K562 (cell line): ENCODE results near the gene DIP2B. TPM values are rescaled to one million over a fixed set of nuclear protein-coding genes. Genes with fewer than 3 reads are reported as not detected.

Source experiments
- ASH1L ChIP-seq: fragments of 450-650 bp; IDR thresholded peaks from 2 replicates; pipeline ENCODE4 v1.6.1; 2018; ENCODE audit warnings: borderline replicate concordance, mild to moderate bottlenecking, low read depth; ENCODE audit not compliant: partially characterized antibody
- EP400 ChIP-seq: fragments of 450-650 bp; IDR thresholded peaks from 2 replicates; pipeline ENCODE4 v1.6.1; 2017; ENCODE audit warnings: antibody characterized with exemption, mild to moderate bottlenecking, moderate library complexity
- FOXK1 ChIP-seq: sonication (generic); formaldehyde crosslinking; IDR thresholded peaks from 2 replicates; pipeline ENCODE4 v1.8.0; 2022; ENCODE audit warnings: missing genetic modification reagents, mild to moderate bottlenecking, borderline replicate concordance
- FOXM1 ChIP-seq, 2 experiments: fragments of 450-650 bp in 1 of 2; sonication (generic) in 1 of 2; formaldehyde crosslinking in 1 of 2; IDR thresholded peaks; 2 replicates each; pipeline versions ENCODE4 v1.6.1 to v1.9.0; 2017 to 2022; ENCODE audit warnings: low read depth in 2 of 2, mild to moderate bottlenecking in 2 of 2, missing genetic modification reagents in 1 of 2, moderate library complexity in 1 of 2
- JUNB ChIP-seq: fragments of 450-650 bp; formaldehyde crosslinking; conservative IDR thresholded peaks from 2 replicates; pipeline ENCODE4 v1.4.0; 2020; ENCODE audit warnings: mild to moderate bottlenecking
- KLF16 ChIP-seq: IDR thresholded peaks from 2 replicates; pipeline ENCODE4 v1.6.1; 2016; ENCODE audit warnings: antibody characterized with exemption
- L3MBTL2 ChIP-seq: fragments of 450-650 bp; IDR thresholded peaks from 2 replicates; pipeline ENCODE4 v1.6.1; 2016; ENCODE audit warnings: mild to moderate bottlenecking, moderate library complexity
- MCM5 ChIP-seq: fragments of 450-650 bp; IDR thresholded peaks from 2 replicates; pipeline ENCODE4 v1.6.1; 2016; ENCODE audit warnings: low read depth
- NFATC3 ChIP-seq: fragments of 450-650 bp; IDR thresholded peaks from 2 replicates; pipeline ENCODE4 v1.6.1; 2017; ENCODE audit warnings: mild to moderate bottlenecking
- NFE2 ChIP-seq: IDR thresholded peaks from 2 replicates; pipeline ENCODE4 v1.6.1; 2014; ENCODE audit warnings: antibody characterized with exemption, low read depth
- NFIC ChIP-seq: fragments of 450-650 bp; IDR thresholded peaks from 2 replicates; pipeline ENCODE4 v1.6.1; 2017; ENCODE audit warnings: mild to moderate bottlenecking, inconsistent platforms
- SMAD4 ChIP-seq: fragments of 250-450 bp; sonication (Bioruptor Pico); conservative IDR thresholded peaks from 2 replicates; pipeline ENCODE4 v1.8.0; 2021; ENCODE audit warnings: inconsistent platforms, mild to moderate bottlenecking, moderate library complexity
- SREBF1 ChIP-seq: fragments of 150-350 bp; IDR thresholded peaks from 2 replicates; pipeline ENCODE4 v1.6.1; 2014; ENCODE audit warnings: antibody characterized with exemption, low read depth, low read length, borderline replicate concordance
- SRSF9 ChIP-seq: fragments of 200-400 bp; formaldehyde crosslinking; IDR thresholded peaks from 2 replicates; pipeline ENCODE4 v1.6.1; 2017; ENCODE audit warnings: low read depth, low read length, borderline replicate concordance
- ZBTB17 ChIP-seq: fragments of 450-650 bp; formaldehyde crosslinking; IDR thresholded peaks from 2 replicates; pipeline ENCODE4 v1.4.0; 2020; ENCODE audit warnings: mild to moderate bottlenecking
- ZFP1 ChIP-seq: fragments of 450-650 bp; formaldehyde crosslinking; IDR thresholded peaks from 2 replicates; pipeline ENCODE4 v1.4.0; 2020; ENCODE audit warnings: mild to moderate bottlenecking, mixed read lengths
- ZNF184 ChIP-seq: sonication (generic); formaldehyde crosslinking; IDR thresholded peaks from 2 replicates; pipeline ENCODE4 v1.5.0; 2020; ENCODE audit warnings: missing genetic modification reagents
- ZNF584 ChIP-seq: fragments of 200-800 bp; sonication (Bioruptor generic); IDR thresholded peaks from 2 replicates; pipeline ENCODE4 v1.6.1; 2016; ENCODE audit warnings: low read depth, mild to moderate bottlenecking, missing genetic modification characterization, missing compliant biosample characterization
- polyA plus RNA-seq, 8 experiments: library from polyadenylated mRNA; depleted of rRNA in 4 of 8; stranded (reverse) in 5 of 8; unstranded in 3 of 8; fragments of >200 nt; fragmentation: Nextera tagmentation in 2 of 8; fragmentation: Illumina TruSeq in 1 of 8; extraction: Ambion mirVana in 2 of 8; extraction: Trizol in 1 of 8; gene quantifications; 2 replicates each; pipeline versions ENCODE4 v1.2.1 to v1.2.3, GENCODE V29; 2011 to 2014; ENCODE audit warnings: inconsistent platforms in 1 of 8, missing spikeins in 1 of 8
- total RNA-seq, 7 experiments: library from RNA; depleted of rRNA in 6 of 7; stranded (reverse); fragments of >200 nt in 6 of 7; fragmentation: Illumina TruSeq in 2 of 7; extraction: Trizol in 2 of 7; gene quantifications; 2 replicates each; pipeline versions ENCODE4 v1.2.1 to v1.2.3, GENCODE V29; 2011 to 2021; ENCODE audit warnings: low replicate concordance in 1 of 7
- TF ChIP-seq, protein P1 (sequence below): sonication (generic); formaldehyde crosslinking; IDR thresholded peaks from 2 replicates; pipeline ENCODE4 v1.8.0; 2022; ENCODE audit warnings: missing genetic modification reagents, mild to moderate bottlenecking, moderate library complexity, borderline replicate concordance
- TF ChIP-seq, protein P2 (sequence below): IDR thresholded peaks from 2 replicates; pipeline ENCODE4 v1.6.1; 2016; ENCODE audit warnings: missing genetic modification characterization, missing compliant biosample characterization
- TF ChIP-seq, protein P3 (sequence below): sonication (generic); formaldehyde crosslinking; IDR thresholded peaks from 2 replicates; pipeline ENCODE4 v1.8.0; 2023; ENCODE audit warnings: mild to moderate bottlenecking, missing genetic modification reagents

DIP2B gene
- total and polyA plus RNA-seq, 9 of the 15 experiments (the other 6 are each of a cell fraction or from before 2014, with no cell fraction given) = 4.6 to 26.1 (median 18.8) TPM

DNA sequence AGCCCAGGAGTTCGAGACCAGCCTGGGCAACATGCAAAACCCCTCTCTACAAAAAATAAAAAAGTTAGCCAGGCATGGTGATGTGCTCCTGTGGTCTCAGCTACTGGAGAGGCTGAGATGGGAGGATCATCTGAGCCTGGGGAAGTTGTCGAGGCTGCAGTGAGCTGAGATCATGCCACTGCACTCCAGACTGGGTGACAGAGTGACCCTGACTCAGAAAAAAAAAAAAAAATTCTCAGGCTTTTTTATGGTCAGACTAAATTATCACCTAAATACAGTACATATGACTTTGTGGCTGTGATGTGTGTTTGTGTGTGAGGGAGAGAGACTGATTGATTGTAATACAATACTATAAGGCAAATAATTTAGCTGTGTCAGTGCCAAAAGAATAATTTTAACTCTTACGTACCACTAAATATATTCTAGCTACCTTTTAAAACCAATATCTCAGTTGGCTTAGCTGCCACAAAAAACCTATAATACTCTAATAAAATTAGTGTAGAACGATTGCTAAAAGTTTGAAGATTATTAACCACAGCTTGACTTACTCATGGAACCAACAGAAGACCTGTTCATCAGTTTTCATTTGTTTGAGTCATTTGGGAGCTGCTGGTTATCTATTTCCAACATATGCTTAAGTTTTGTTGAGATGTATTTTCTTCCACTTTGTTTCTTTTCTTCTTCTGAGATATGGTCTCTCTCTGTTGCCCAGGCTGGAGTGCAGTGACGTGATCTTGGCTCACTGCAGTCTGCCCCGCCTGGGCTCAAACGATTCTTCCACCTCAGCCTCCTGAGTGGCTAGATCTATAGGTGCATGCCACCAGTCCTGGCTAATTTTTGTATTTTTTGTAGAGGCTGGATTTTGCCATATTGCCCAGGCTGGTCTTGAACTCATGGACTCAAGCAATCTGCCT, 58.0 kb downstream of the DIP2B start (continued):
- TF ChIP-seq JUNB (CRISPR knock-in tag) (no peak), EP400 (peak; percentile 41; the same call in 1 of the 2 replicates), ZNF584 (CRISPR knock-in tag) (no peak), NFE2 (peak; percentile 33; the same call in 1 of the 2 replicates), L3MBTL2 (0 out of 2 replicates have a peak, but pooled peaks have one; percentile 19), ASH1L (no peak), NFIC (peak; percentile 76), NFATC3 (peak; percentile 86; the same call in 1 of the 2 replicates), ZFP1 (CRISPR knock-in tag) (no peak), FOXK1 (CRISPR knock-in tag) (no peak), FOXM1 (IDR thresholded peaks at IDR 0.05; ENCODE audit: low read depth) (peak; percentile 78), FOXM1 (CRISPR knock-in tag; IDR thresholded peaks at IDR 0.05; ENCODE audit: low read depth) (no peak), SMAD4 (CRISPR knock-in tag) (no peak), ZBTB17 (CRISPR knock-in tag) (no peak), SRSF9 (no peak), MCM5 (no peak), KLF16 (peak; percentile 65), SREBF1 (no peak), ZNF184 (no peak)
- TF ChIP-seq, protein P1, sequence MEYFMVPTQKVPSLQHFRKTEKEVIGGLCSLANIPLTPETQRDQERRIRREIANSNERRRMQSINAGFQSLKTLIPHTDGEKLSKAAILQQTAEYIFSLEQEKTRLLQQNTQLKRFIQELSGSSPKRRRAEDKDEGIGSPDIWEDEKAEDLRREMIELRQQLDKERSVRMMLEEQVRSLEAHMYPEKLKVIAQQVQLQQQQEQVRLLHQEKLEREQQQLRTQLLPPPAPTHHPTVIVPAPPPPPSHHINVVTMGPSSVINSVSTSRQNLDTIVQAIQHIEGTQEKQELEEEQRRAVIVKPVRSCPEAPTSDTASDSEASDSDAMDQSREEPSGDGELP (CRISPR knock-in tag) = peak; percentile 47; the same call in 1 of the 2 replicates
- TF ChIP-seq, protein P2, sequence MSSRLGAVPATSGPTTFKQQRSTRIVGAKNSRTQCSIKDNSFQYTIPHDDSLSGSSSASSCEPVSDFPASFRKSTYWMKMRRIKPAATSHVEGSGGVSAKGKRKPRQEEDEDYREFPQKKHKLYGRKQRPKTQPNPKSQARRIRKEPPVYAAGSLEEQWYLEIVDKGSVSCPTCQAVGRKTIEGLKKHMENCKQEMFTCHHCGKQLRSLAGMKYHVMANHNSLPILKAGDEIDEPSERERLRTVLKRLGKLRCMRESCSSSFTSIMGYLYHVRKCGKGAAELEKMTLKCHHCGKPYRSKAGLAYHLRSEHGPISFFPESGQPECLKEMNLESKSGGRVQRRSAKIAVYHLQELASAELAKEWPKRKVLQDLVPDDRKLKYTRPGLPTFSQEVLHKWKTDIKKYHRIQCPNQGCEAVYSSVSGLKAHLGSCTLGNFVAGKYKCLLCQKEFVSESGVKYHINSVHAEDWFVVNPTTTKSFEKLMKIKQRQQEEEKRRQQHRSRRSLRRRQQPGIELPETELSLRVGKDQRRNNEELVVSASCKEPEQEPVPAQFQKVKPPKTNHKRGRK (tag) = no peak
- TF ChIP-seq, protein P3, sequence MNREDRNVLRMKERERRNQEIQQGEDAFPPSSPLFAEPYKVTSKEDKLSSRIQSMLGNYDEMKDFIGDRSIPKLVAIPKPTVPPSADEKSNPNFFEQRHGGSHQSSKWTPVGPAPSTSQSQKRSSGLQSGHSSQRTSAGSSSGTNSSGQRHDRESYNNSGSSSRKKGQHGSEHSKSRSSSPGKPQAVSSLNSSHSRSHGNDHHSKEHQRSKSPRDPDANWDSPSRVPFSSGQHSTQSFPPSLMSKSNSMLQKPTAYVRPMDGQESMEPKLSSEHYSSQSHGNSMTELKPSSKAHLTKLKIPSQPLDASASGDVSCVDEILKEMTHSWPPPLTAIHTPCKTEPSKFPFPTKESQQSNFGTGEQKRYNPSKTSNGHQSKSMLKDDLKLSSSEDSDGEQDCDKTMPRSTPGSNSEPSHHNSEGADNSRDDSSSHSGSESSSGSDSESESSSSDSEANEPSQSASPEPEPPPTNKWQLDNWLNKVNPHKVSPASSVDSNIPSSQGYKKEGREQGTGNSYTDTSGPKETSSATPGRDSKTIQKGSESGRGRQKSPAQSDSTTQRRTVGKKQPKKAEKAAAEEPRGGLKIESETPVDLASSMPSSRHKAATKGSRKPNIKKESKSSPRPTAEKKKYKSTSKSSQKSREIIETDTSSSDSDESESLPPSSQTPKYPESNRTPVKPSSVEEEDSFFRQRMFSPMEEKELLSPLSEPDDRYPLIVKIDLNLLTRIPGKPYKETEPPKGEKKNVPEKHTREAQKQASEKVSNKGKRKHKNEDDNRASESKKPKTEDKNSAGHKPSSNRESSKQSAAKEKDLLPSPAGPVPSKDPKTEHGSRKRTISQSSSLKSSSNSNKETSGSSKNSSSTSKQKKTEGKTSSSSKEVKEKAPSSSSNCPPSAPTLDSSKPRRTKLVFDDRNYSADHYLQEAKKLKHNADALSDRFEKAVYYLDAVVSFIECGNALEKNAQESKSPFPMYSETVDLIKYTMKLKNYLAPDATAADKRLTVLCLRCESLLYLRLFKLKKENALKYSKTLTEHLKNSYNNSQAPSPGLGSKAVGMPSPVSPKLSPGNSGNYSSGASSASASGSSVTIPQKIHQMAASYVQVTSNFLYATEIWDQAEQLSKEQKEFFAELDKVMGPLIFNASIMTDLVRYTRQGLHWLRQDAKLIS (CRISPR knock-in tag) = no peak
